NOMO-1 treated with dmso at 0.1 percent for 144 hours (cell line): ENCODE data around the gene TPO.
"Not testable (repeated sequence)": the region's sequence is repeated elsewhere in the genome, so short reads cannot be mapped to it uniquely, and the experiment has no call there.

ENCODE experiments used
- DNase-seq: peaks from one replicate; lab custom pipeline; 2025; ENCODE audit not compliant: unreplicated experiment; lab: John Stamatoyannopoulos, UW

Gene TPO

DNA sequence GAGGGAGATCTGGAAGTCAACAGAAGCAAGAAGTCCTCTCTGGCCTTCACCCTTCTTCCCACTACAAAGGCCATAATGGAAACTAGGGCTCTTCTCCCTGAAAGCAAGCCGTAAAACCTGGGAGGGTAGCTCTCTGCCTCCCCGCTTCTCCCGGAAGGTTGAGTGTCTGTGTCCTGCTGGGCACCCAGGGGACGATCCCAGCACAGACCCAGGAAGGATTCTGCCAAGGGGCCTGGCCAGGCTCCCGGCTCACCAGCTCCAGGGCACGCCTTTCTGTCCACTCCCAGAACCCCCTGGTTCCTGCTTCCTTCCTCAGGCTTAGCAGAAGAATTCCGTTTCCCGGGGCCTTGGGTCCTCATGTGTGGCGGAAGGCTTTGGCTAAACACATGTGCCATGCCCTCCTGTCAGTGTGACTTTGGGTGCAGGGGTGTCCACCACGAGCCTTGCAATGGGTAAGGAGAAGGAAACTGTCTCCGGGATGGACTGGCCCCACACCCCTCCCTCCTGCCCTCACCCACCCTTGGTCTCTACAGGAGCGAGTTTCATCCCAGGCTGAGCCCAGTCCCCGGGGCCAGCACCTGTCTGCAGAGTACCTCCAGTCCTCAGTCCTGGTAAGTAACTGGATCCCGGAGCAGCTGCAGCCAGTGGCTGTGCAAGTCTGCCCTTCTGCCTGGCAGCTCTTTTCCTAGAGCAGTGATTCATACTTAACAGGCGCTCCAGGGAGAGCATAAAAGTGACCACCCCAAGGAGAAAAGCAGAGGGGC lies 135.8 kb downstream of the TPO start:
- DNase-seq: no peak

GRCh38 chr2:1550076-1550475 lies 136.8 kb downstream of the TPO start:
- no peak for DNase-seq

- no peak for DNase-seq
Measured at GRCh38 chr2:1550658-1551316, 137.5 kb downstream of the TPO start.

- DNase-seq: no peak
Measured at GRCh38 chr2:1551905-1552304, 138.6 kb downstream of the TPO start.

GRCh38 chr2:1552611-1553010 lies 139.3 kb downstream of the TPO start:
- DNase-seq: no peak

DNA sequence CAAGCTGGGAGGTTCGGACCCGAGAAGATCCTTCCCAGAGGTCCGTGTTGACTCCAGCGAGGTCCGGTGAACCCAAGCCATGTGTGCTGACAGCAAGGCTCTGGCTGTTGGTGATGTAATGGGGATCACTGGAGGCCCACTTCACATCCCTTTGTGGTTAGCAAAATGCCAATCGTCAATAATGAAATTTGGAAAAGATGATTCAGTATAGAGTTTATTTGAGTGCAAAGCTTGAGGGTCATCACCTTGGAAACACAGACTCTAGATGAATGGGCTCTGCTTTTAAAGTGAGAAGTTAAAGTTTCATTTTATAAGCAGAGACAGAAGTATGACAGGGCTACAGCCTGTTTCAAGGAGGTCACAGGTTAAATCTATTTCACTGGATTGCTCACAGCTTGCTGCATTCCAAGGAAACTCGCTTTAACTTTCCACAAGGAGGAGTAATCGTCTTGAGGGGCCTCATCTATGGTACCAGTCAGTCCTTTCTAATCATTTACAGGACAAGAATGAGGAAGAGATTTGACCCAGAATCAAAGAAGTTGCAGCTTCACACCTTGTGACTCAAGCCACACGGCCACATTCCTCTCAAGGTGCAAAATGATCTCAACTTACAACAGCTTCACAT lies 140.5 kb downstream of the TPO start:
- no peak for DNase-seq

DNA sequence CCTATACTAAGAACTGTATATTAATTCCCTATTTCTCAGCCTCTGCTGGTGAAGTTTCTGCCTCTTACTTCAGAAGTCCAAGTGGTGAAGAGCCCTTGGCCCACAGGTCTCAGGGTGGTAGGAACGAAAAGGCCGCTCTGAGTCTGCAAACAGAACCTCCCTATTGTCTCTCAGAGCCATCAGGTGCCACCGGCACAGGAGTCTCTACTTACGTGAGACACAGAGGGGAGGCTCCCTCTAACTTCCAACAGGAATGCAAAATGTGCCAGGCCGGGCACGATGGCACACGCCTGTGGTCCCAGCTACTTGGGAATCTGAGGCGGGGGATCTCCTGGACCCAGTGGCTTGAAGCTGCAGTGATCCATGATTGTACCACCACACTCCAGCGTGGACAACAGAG lies 143.0 kb downstream of the TPO start:
- no peak for DNase-seq

GRCh38 chr2:1556776-1557466 lies 143.7 kb downstream of the TPO start:
- DNase-seq: no peak

DNA sequence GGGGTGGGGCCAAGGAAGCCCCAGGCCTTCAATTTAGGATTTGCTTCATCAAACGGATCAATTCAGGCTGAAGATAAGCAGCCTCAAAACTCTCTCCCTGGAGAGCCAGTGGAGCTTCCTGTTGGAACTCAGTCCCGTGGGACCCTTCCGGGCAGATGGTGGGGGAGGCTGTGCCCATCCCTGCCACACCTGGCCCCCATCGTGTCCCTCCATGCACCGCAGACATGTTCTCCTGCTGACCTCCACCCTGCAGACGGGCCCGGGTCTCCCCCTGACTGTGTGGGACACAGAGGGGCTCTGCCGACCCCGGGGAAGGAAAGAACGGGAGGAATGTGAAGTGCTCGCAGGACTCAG lies 144.2 kb downstream of the TPO start:
- DNase-seq: no peak

GRCh38 chr2:1559589-1560175 lies 146.4 kb downstream of the TPO start:
- DNase-seq: no peak

DNA sequence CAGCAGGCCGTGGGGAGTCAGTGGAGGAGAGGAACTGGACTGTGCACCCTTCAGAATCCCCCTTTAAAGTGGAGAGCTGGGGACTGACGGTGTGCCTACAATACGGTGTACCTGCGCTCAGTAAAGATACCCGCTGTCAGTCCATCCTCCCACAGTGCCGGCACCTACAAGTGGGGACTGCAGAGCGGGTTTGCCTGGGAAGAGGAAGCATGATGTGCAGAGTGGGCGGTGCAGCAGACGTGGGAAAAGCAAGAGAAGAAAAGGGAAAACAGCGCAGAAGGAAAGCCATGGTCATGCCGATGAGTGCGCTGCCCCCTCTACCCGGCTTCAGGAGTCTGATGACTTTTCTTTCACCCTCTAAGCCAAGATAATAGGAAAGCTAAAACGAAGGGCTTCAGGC lies 148.0 kb downstream of the TPO start:
- DNase-seq: no peak

DNA sequence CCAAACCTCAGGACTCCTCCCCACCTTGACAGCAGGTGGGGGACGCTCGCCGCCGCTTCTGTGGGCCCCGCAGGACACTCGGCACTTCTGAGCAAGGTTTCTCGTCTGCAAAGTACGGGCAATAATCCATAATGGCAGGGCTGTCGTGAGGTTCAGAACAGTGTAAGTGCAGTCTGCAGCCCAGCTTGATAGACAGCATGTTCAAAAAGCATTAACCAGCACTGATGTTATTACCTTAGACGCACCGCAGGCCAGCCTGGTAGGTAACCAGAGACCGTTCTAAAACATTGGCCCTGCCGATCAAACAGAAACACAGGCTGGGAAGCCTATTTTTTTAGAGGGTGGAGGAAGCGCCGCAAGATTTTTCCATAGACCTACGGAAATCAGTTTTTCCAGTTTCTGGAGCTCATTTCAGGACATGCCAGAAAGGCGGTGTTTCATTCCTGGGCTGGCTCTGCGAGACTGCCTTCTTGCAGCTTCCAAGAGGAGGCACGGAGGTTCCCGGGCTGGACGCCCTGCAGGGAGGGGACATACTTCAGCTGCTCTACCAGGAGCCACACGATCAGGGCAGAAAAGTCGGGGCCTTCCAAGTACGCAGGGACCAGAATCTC lies 148.7 kb downstream of the TPO start:
- no peak for DNase-seq

DNA sequence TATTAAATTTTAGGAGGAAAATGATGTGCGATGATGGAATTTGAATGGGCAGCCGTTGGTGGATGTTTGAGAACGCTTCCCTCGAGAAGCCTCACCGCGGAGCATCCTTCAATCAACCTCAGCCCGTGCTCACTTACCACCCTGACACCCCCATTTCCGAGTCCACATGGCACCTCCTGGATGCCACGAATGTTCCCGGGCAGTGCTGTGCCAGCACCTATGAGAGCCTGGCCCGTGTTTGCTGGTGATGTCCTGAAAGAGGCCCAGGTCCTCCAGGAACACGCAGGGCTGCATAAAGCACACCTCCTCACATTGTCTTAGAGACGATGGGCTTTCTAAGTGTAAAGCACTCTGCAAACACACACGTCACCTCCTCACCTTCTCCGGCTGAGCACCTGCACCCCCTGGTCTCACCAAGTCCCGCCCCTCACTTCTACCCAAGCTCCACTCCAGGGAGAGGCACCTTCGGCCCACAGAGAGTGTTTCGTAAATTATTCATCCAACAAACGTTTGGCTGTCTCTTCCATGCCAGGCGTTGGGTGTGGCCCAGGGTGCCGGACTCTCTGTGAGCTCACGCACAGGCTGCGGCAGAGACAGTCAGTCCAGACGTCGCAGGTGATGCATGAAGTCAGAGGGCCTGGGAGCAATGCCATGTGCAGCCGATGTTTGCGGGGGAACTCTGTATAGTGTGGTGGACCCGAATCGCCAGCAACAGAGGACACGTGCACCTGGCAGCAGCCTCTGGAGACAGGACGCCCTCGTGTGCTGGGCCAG lies 150.0 kb downstream of the TPO start:
- DNase-seq: no peak

DNA sequence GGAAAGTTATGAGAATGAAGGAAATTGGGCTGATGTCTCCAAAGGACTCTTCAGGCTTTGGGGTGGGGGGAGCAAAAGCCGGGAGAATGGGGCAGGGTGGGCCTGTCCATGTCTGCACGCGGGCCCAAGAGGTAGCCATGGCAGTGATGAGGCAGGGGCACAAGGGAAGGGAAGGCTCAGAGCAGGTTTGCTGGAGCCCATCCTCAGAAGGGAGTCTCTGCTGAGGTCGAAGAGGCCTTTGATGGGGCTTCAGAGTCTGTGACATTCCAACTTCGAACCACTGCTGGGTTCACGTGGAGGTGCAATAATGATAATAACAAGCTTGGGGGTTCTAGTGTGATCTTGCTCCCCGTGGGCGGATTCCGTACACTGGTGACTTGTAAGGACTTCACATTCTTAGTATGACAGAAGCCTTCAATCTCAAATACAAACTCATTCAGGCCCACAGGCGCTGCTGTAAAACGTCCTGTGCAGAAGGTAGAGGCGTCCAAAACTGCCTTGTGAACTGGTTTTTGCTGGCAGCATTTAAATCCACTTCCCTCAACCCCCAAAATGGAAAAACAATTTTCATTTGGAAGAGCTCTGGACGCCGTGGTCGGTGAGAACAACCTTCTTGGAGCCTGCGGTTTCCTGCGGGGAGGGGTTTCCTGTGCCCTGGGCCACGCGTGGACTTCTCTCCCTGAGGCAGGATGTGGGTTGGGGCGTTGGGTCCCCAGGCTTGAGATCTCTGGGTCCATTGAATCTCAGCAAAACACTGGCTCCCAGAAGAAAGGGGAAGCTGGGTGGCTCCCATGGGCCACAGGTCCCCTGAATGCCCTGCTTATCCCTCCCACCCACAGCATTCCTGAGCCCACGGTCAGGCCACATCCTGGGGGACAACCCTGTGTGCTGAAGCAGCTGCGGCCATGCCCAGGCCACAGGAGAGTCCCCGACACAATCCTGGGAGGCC lies 151.0 kb downstream of the TPO start:
- DNase-seq: no peak

DNA sequence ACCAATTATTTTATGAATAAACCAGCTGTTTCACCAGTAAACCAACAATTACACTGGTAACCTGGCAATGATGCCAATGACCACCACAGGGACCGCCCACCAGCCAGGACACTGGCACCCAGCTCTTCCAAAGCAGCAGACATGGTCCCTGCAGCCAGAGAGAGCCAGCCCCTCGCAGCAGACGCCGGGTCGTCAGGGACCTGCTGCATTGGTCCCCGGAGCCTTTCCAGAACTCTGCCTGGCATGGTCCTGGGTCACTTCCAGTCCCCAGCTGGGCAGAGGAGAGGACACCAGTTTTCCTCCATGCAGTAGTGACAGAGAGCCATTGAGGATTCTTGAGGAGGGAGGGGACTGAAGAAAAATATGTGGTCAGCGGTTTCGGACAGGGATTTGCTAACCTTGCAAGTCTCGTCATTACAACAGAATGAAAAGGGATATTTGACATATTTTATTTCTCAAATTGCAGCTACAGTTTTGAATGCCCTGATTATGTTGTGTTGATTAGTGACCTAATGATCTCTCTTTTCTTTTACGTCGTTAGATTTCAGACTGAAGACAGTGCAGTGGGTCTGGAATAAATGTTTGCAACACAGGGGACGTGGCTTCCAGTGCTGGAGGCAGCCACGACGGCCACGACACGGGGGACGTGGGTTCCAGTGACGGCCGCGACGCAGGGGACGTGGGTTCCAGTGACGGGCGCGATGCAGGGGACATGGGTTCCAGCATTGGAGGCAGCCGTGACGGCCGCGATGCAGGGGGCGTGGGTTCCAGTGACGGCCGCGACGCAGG lies 154.5 kb downstream of the TPO start:
- DNase-seq: no peak

- DNase-seq: not testable (repeated sequence)
Measured at GRCh38 chr2:1568345-1568668, 155.0 kb downstream of the TPO start.

GRCh38 chr2:1569879-1570450 lies 156.7 kb downstream of the TPO start:
- no peak for DNase-seq
